ENCODE results near the gene LIPH.
"Not testable (repeated sequence)": the region's sequence is repeated elsewhere in the genome, so short reads cannot be mapped to it uniquely, and the experiment has no call there.

LIPH gene

DNA sequence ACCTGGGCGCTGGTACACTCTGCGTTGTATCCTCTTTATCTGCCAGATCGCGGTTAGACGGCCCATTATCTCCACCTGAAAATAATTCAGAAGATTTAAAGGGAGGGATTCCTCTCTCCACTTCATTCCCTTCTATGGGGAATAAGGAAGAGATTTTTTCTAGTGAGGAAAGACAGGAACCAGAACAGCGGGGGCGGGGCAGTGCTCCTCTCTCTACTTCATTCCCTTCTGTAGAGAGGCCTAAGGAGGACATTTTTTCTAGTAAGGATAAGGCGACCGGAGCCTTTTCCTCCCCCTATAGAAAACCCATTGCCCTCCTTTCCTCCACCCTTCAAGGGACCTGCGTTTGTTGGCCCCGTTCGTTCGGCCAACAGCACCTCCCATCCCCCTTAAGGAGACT, 8.3 kb upstream of the LIPH start:
- no peaks in the 10 kb centered on the region for H3K9me3 Mint-ChIP-seq
- H3K27me3 Mint-ChIP-seq (ENCODE audit: low read depth), result no peaks in the 10 kb centered on the region
- no peak overlapping the region for H3K4me3 Mint-ChIP-seq
- H3K36me3 Mint-ChIP-seq (ENCODE audit: low read depth), result no peaks in the 10 kb centered on the region
- peaks cover 7% of the 10 kb centered on the region for H3K4me1 Mint-ChIP-seq (ENCODE audit: low read depth)
- no peak overlapping the region for H3K27ac Mint-ChIP-seq

DNA sequence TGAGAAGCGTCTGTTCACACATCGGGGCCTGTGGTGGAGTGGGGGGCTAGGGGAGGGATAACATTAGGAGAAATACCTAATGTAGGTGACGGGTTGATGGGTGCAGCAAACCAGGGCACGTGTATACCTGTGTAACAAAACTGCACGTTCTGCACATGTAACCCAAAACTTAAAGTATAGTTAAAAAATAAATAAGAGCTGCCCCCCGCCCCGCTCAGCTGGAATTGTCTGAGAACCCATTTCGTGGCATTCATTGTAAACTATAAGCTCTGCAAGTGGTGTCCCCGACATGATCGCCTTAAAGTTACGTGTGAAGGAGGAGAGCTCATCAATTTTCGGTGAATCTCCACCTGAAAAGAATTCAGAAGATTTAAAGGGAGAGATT, 7.3 kb upstream of the LIPH start:
- H3K27ac Mint-ChIP-seq, result no peak overlapping the region
- no peaks in the 10 kb centered on the region for H3K9me3 Mint-ChIP-seq
- H3K4me3 Mint-ChIP-seq, result no peak overlapping the region
- H3K4me1 Mint-ChIP-seq (ENCODE audit: low read depth), result peaks cover 7% of the 10 kb centered on the region
- H3K27me3 Mint-ChIP-seq (ENCODE audit: low read depth), result no peaks in the 10 kb centered on the region
- no peaks in the 10 kb centered on the region for H3K36me3 Mint-ChIP-seq (ENCODE audit: low read depth)

GRCh38 chr3:185558395-185558794, 6.0 kb upstream of the LIPH start:
- Mint-ChIP-seq H3K4me1 (ENCODE audit: low read depth) (peaks cover 7% of the 10 kb centered on the region), H3K4me3 (no peak overlapping the region), H3K36me3 (ENCODE audit: low read depth) (no peaks in the 10 kb centered on the region), H3K9me3 (no peaks in the 10 kb centered on the region), H3K27me3 (ENCODE audit: low read depth) (no peaks in the 10 kb centered on the region), H3K27ac (no peak overlapping the region)

- H3K36me3 Mint-ChIP-seq (ENCODE audit: low read depth); H3K27ac Mint-ChIP-seq; H3K27me3 Mint-ChIP-seq (ENCODE audit: low read depth); H3K9me3 Mint-ChIP-seq; H3K4me3 Mint-ChIP-seq: not testable (repeated sequence)
- H3K4me1 Mint-ChIP-seq (ENCODE audit: low read depth), result peaks cover 13% of the 10 kb centered on the region
Measured at GRCh38 chr3:185556640-185557039, 4.3 kb upstream of the LIPH start.

DNA sequence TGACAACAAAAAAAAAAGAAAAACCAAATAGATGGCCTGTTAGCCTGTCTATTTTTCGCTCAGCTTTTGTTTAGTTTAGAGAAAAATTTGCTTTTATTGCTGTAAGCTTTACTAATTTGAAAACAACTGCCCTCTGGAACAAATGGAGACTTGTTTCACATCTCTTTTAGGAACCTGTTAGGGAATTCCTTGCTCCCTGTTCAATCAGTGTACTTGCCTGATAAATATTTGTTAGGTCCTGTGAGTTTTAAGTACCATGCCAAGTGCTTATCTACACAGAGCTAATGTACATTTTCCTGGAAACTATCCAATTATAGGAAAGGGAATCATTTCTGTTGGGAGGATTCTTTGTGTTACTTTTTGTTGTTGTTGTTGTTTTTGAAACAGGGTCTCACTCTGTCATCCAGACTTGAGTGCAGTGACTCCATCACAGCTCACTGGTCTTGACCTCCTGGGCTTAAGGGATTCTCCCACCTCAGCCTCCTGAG, 3.5 kb upstream of the LIPH start:
- Mint-ChIP-seq H3K9me3 (no peaks in the 10 kb centered on the region), H3K27ac (no peak overlapping the region), H3K4me1 (ENCODE audit: low read depth) (peaks cover 13% of the 10 kb centered on the region), H3K4me3 (no peak overlapping the region), H3K27me3 (ENCODE audit: low read depth) (no peaks in the 10 kb centered on the region), H3K36me3 (ENCODE audit: low read depth) (no peaks in the 10 kb centered on the region)

DNA sequence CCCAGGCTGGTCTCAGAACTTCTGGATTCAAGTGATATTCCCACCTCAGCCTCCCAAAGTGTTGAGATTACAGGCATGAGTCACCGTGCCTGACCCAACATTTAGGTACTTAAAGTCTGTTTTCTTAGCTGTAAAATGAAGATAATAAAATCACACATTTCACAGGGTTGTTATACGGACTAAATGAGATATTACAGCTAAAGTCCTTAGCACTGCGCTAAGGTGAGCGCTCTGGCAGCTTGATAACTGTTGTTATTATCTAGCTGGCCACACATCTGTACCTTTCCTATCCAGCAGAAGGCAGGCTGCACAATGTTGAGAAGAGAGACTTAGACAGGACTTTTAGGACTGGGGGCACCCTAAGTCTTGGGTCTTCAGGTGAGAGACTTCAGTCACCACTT, 2.7 kb upstream of the LIPH start:
- H3K27ac Mint-ChIP-seq, result no peak overlapping the region
- H3K27me3 Mint-ChIP-seq (ENCODE audit: low read depth), result no peaks in the 10 kb centered on the region
- no peak overlapping the region for H3K4me3 Mint-ChIP-seq
- H3K4me1 Mint-ChIP-seq (ENCODE audit: low read depth), result peaks cover 13% of the 10 kb centered on the region
- H3K36me3 Mint-ChIP-seq (ENCODE audit: low read depth), result no peaks in the 10 kb centered on the region
- H3K9me3 Mint-ChIP-seq, result no peaks in the 10 kb centered on the region

- Mint-ChIP-seq H3K27ac (no peak overlapping the region), H3K27me3 (ENCODE audit: low read depth) (no peaks in the 10 kb centered on the region), H3K4me3 (no peak overlapping the region), H3K4me1 (ENCODE audit: low read depth) (peaks cover 6% of the 10 kb centered on the region), H3K36me3 (ENCODE audit: low read depth) (no peaks in the 10 kb centered on the region), H3K9me3 (no peaks in the 10 kb centered on the region)
Measured at GRCh38 chr3:185549651-185550111, 2.7 kb downstream of the LIPH start.

GRCh38 chr3:185549122-185549521, 3.3 kb downstream of the LIPH start:
- H3K4me1 Mint-ChIP-seq (ENCODE audit: low read depth), result peaks cover 6% of the 10 kb centered on the region
- no peaks in the 10 kb centered on the region for H3K36me3 Mint-ChIP-seq (ENCODE audit: low read depth)
- H3K4me3 Mint-ChIP-seq, result no peak overlapping the region
- H3K9me3 Mint-ChIP-seq, result no peaks in the 10 kb centered on the region
- H3K27me3 Mint-ChIP-seq (ENCODE audit: low read depth), result no peaks in the 10 kb centered on the region
- no peak overlapping the region for H3K27ac Mint-ChIP-seq

GRCh38 chr3:185540695-185541094, 11.7 kb downstream of the LIPH start:
- Mint-ChIP-seq H3K4me3 (no peak overlapping the region), H3K27me3 (ENCODE audit: low read depth) (no peaks in the 10 kb centered on the region), H3K9me3 (peaks cover 3% of the 10 kb centered on the region), H3K36me3 (ENCODE audit: low read depth) (peaks cover 1% of the 10 kb centered on the region), H3K27ac (no peak overlapping the region), H3K4me1 (ENCODE audit: low read depth) (peaks cover 9% of the 10 kb centered on the region)

GRCh38 chr3:185539934-185540333, 12.5 kb downstream of the LIPH start:
- Mint-ChIP-seq H3K4me3 (no peak overlapping the region), H3K9me3 (peaks cover 3% of the 10 kb centered on the region), H3K27ac (no peak overlapping the region), H3K4me1 (ENCODE audit: low read depth) (peaks cover 9% of the 10 kb centered on the region), H3K27me3 (ENCODE audit: low read depth) (no peaks in the 10 kb centered on the region), H3K36me3 (ENCODE audit: low read depth) (peaks cover 1% of the 10 kb centered on the region)

- peak overlapping the region; percentile 84 for H3K27ac Mint-ChIP-seq
- peaks cover 3% of the 10 kb centered on the region for H3K9me3 Mint-ChIP-seq
- H3K36me3 Mint-ChIP-seq (ENCODE audit: low read depth), result peaks cover 1% of the 10 kb centered on the region
- no peaks in the 10 kb centered on the region for H3K27me3 Mint-ChIP-seq (ENCODE audit: low read depth)
- H3K4me1 Mint-ChIP-seq (ENCODE audit: low read depth), result peaks cover 9% of the 10 kb centered on the region
- H3K4me3 Mint-ChIP-seq, result peak overlapping the region; percentile 41
Measured at GRCh38 chr3:185537369-185537970, 14.9 kb downstream of the LIPH start.

DNA sequence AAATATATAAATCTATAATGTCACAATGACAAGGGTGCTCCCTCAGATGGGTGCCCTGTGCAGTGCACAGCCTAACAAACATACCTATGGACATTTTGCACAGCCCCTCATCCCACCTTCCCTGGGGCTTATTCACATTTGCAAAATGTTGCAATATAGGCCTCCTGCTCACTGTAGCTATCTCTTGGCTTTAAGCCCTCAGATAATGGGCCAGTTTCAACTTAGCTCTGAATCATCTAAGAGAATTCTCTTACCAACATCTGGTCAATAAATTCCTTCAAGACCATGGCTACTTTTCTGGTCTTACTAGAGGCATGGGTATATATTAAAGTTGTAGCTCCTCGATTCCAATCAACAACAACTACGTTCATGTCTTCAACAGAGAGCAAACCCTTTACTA, 17.9 kb downstream of the LIPH start:
- Mint-ChIP-seq H3K9me3 (peaks cover 3% of the 10 kb centered on the region), H3K27ac (no peak overlapping the region), H3K36me3 (ENCODE audit: low read depth) (peaks cover 1% of the 10 kb centered on the region), H3K4me1 (ENCODE audit: low read depth) (peaks cover 9% of the 10 kb centered on the region), H3K27me3 (ENCODE audit: low read depth) (no peaks in the 10 kb centered on the region), H3K4me3 (no peak overlapping the region)

DNA sequence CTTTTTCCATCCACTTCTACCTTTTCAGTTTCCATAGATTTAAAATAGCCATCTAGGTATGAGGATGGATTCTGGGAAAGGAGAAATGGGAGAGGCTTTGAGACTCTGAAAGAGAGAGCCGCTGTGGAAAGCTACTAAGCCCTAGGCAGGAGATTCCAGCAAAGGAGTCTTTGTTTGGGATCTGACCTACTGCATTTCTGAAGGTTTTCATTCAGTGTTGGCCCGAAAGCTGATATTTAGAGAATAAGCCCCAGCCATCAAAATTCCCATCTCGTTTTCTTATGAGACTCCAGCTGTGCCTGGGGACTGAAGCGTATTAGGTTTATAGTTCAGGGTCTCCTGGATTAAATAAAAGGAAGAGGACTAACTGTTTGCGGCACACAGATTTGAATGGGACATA, 19.5 kb downstream of the LIPH start:
- H3K4me1 Mint-ChIP-seq (ENCODE audit: low read depth), result peaks cover 9% of the 10 kb centered on the region
- no peak overlapping the region for H3K27ac Mint-ChIP-seq
- H3K9me3 Mint-ChIP-seq, result peaks cover 3% of the 10 kb centered on the region
- no peak overlapping the region for H3K4me3 Mint-ChIP-seq
- H3K27me3 Mint-ChIP-seq (ENCODE audit: low read depth), result no peaks in the 10 kb centered on the region
- peaks cover 1% of the 10 kb centered on the region for H3K36me3 Mint-ChIP-seq (ENCODE audit: low read depth)

GRCh38 chr3:185530856-185531255, 21.5 kb downstream of the LIPH start:
- Mint-ChIP-seq H3K36me3 (ENCODE audit: low read depth) (peaks cover under 1% of the 10 kb centered on the region), H3K4me1 (ENCODE audit: low read depth) (no peaks in the 10 kb centered on the region), H3K27me3 (ENCODE audit: low read depth) (no peaks in the 10 kb centered on the region), H3K4me3 (no peak overlapping the region), H3K9me3 (no peaks in the 10 kb centered on the region), H3K27ac (no peak overlapping the region)

DNA sequence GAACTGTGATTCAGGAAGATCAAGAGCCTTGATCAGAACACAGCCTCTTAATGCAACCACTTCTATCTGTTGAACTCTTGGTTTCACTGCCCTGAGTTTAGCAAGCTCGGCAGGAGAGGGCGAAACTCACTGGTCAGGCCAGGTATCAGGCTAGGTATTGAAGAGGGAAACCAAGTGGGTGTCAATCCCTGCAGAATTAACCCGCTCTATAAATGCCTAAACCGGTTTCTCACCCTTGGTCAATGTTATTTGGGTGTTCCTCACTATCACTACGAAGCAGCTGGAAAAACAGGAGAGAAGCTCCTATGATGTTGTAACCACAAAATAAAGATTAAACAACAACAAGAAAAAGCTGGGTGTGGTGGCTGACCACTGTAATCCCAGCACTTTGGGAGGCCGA, 23.9 kb downstream of the LIPH start:
- no peaks in the 10 kb centered on the region for H3K27me3 Mint-ChIP-seq (ENCODE audit: low read depth)

DNA sequence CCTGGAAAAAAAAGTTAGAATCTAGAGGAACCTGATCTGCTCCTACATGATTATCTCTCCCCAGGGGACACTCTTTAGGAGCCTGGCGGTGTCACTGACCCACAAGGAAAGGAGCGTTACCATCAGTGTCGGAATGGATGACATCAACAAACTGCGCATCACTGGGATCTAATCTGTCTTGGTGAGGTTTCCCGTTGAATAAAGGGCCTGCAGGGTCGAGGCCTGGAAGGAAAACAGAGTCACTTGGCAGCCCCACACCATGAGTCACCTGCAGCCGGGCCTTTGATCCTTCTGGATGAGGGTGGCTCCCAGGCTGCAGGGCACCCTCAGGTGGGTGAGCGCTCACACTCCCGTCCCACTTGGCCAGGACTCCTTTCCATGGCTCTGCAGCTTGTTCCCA, 25.0 kb downstream of the LIPH start:
- Mint-ChIP-seq H3K27me3 (ENCODE audit: low read depth) (peaks cover 1% of the 10 kb centered on the region), H3K4me3 (no peak overlapping the region), H3K27ac (no peak overlapping the region), H3K4me1 (ENCODE audit: low read depth) (no peaks in the 10 kb centered on the region), H3K36me3 (ENCODE audit: low read depth) (no peaks in the 10 kb centered on the region), H3K9me3 (no peaks in the 10 kb centered on the region)

More for the DNA sequence above, 23.9 kb downstream of the LIPH start:
- Mint-ChIP-seq H3K4me1 (ENCODE audit: low read depth) (no peaks in the 10 kb centered on the region), H3K9me3 (no peaks in the 10 kb centered on the region), H3K36me3 (ENCODE audit: low read depth) (no peaks in the 10 kb centered on the region), H3K4me3 (no peak overlapping the region), H3K27ac (no peak overlapping the region)
